ENCODE results near the gene CBR4.
"Not testable (repeated sequence)": the region's sequence is repeated elsewhere in the genome, so short reads cannot be mapped to it uniquely, and the experiment has no call there.

Gene CBR4

DNA sequence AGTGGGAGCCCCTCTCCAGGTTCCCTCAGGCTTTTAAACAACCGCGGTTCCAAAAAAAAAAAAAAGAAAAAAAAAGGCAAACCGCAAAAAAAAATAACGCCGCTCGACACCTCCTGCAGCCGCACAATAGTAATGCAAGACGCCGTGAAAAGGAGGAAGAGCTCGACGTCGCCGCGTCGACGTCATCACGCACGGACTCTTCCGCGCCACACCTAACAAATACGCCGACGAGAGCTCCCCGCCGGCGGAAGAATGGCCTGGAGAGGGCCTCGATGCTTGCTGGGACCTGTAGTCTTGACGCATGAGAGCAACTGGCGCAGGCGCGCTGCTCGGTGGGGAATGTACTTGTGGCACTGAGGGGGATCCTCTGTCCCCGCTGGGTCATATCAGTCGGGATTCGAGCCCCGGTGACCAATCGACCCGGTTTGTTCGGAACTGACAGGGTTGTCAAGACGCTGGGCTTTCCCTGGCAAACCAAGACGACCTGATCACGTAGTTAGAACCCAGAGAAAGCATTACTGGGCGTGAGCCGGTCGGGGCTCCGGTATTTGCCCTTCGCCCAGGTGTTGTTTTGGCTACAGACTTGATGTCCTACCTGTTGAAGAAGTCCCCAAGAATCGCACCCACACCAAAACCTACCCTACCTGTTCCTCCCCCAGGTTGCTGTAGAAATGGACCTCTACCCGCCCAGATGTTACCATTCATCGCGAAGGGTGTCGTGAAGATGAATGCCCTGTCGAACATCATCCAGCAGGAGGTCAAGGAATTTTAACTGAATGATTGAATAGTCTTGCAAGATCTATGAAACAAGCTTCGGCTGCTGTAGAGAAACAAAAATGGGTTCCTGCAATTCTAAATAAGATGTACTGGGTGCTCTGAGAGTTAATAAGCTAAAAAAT lies at the start of gene CBR4:
CBR4 (minus strand) TSS at position 131 of the 899 bp plus-strand sequence. CDS start 166 bp downstream, outside the sequence.
- DNase-seq, result peak; percentile 98

DNA sequence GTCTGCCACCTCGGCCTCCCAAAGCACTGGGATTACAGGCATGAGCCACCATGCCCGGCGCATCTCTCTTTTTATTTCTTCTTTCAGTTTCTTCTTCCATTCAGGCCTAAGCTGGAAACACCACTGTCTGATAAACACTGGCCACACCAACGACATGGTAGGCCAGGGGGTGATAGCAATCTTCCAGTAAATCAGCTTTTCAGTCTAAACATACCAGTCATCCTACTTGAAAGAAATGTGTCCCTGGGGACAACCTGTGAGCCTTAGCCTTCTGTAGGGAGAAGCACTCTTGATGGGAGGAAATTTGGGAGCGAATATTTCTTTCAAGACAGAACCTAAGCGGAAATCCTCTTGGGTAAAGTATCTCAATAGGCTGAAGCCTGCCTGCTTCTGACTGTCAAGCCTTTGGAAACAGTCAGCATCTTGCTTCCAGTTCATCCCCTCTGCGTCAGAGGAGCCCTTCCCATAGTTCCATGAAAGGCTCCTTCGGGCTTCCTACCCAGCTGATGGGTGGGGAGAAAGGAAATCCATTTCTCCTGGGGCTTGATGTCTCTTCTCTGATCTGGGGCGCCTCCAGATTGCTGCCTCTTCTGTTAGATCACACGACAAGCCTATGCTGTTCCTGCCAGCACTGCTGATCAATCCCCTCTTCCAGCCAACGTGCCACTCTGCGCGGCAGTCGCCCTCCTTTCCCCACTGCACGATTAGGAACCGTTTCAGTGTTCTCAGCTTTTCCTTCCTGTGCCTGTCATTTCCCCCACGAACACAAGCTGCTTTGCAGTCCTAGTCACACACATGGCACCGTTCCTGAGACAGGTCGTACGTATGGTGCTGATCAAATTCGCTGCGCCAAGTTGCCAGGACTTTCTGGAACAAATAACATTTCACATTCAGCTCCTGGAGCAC lies 49.5 kb upstream of the CBR4 start:
- peak; percentile 12 for DNase-seq

DNA sequence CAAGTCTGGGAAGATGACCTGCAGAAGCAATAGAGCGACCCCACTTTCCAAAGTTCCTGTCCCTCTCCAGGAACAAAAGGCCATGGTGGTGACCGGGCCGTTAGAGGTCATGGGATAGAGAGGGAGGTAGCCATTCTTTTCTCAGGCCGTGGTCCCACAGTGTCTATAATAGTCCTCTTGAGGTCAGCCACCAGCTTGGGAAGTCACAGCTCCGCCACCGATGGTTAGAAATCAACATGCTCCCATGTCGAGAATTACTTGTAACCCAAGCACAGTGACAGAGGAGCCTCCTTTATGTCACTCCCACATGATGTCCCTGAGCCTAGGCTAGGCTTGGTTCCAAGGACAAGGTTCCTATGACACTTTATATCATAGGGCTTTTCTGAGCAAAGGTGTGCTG lies 48.3 kb upstream of the CBR4 start:
- DNase-seq, result no peak

DNA sequence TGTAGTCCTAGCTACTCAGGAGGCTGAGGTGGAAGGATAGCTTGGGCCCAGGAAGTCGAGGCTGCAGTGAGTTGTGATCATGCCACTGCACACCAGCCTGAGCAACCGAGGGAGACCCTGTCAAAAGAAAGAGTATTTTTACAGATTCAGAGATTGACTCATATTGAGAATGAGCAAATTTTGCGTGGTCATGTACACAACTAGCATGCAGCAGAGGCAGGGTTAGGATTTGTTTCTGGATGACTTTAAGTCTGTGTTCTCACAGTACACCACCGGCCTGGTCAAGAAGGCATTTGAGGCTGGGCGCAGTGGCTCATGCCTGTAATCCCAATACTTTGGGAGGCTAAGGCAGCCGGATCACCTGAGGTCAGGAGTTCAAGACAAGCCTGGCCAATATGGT lies 44.8 kb upstream of the CBR4 start:
- DNase-seq, result no peak

DNA sequence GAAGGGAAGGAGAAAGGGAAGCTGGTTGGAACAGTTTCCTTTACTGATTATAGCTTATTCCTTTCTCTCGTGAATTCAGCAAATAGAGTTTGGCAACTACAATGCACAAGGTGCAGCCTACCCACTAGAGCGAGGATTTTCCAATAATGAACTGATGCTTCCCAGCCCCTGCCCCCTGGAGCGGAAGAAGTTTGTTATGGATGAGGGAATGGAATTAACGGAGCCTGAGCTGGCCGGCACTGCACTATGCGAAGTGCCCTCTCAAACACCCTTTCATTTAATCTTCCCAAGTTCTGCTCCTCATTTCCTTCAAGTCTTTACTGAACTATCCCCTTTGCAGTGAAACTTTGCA lies 42.5 kb upstream of the CBR4 start:
- no peak for DNase-seq

DNA sequence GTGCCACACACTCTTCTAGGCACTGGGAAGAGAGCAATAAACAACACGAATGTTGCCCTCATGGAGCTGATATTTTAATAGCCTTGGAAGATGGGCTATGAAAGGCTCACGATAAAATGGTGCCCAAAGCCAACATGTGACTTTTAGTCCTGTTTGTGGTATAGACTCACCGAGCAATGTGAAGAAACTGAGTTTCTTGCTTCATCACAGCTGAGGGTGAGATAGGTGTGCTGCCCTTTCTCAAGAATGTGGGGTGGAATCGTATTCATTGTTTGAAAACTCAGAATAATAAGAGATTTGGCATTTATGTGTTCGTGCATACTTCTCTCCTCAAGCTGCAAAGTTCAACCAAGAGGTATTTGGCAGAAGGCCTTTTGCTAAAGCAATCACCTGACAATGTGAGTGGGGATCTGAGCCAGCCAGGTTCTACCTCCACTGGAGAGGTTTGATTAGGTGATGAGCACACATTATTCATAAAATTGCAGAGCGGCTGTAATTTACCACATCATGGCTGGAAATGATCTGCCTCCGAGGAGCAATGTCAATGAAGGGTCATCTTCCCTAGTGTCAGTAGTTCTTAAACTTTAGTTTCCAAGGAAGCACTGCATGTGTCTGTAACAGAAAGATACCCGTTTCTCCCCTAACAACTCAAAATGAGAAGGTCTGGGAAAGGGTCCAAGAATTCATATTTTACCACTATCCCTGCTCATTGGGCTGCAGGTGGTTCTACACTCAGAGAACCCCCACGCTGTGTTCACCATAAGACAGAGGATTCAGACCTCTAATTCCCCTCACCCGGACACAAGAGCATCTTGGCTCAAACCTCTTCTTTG lies 41.9 kb upstream of the CBR4 start:
- DNase-seq, result no peak

DNA sequence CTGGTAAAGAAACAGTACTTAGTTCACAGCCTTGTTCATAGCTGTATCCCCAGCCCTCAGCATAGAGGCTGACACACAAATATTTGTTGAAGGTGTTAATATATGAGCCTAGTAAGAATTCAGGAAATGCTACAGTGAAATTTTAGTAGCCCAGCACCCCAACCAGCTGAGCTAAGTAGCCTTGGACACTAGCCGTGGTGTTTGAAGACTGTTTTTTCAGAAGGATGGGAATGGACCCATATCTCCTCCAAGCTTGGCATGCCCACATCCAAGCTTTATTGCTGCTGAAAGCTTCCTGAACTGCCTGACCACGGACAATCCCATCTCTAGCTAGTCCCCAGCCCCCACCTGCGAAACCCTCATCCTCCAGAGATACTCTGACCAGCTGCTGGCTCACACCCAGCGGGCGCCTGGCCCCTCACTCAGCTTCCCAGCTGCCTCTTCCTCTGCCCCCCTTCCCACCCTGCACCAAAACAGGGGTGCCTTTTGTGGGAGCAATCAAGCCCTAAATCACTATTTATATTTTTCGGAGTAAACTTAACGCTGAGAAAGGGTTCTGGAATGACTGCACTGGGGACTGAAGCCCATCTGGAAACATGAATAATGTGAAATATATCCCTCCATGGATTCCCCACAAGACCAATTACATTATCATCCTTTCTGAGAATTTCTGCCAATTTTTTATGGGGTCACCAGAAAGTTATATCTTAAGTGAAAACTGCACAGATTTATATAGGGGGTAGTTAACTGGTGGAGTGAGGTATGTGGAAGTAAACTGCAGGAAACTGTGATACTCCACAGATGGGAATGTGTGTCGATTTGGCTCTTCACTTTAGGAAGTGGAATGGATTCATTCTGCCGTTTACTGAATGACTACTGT lies 41.1 kb upstream of the CBR4 start:
- no peak for DNase-seq

DNA sequence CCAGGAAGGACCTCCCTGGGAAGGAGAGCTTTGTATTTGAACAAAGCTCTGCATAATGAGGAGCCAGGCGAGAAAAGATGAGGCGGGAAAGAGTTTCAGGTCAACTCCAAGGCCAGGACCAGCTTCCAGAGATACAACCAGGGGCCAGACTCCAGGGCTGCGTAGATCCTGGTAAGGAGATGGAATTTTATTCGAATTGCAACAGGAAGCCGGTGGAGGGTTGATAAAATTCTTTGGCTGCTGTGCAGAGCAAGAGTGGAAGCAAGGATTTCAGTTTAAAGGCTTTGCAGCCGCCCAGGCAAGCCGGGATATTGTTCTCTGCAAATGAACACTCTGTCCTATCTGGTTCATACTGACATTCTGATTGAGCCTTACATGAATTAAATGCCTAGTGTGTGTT lies 40.2 kb upstream of the CBR4 start:
- DNase-seq, result no peak

DNA sequence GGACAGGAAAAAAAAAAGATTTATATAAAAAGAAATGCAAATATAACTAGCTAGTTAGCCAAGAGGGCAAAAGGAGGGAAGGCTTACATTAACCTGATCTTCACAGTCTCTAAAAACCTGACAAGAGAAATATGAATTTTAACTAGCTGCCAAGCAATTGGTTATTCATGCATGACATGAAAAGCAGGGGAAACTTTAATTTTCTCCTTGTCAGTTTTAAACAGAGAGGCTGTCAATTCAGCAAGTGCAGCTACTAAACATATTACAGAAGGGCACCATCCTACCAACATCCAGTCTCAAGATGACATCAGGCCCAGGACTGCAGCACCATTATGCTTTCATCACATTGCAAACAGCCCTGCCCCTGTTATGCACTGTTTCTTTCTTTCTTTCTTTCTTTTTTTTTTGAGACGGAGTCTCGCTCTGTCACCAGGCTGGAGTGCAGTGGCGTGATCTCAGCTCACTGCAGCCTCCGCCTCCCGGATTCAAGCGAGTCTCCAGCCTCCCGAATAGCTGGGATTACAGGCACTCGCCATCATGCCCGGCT lies 38.9 kb upstream of the CBR4 start:
- DNase-seq, result no peak

DNA sequence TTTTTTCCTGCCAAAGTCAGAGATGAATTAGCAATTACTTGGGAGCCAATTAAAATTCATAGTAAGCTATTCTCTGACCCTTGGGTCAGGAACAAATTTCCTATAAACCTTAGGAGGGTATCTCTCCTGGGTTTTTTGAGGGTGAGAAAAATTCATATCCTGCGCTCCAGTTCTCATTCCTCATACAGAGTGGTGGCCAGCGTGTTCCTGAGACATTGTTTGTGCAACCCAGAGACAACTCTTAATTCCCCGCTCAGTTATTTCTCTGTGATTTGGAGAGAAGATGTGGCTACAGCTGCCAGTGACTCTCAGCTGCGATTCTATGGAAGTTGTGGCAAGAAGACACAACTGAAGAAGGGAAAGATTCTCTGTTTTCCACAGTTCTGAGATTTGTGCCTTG lies 37.9 kb upstream of the CBR4 start:
- DNase-seq, result no peak

DNA sequence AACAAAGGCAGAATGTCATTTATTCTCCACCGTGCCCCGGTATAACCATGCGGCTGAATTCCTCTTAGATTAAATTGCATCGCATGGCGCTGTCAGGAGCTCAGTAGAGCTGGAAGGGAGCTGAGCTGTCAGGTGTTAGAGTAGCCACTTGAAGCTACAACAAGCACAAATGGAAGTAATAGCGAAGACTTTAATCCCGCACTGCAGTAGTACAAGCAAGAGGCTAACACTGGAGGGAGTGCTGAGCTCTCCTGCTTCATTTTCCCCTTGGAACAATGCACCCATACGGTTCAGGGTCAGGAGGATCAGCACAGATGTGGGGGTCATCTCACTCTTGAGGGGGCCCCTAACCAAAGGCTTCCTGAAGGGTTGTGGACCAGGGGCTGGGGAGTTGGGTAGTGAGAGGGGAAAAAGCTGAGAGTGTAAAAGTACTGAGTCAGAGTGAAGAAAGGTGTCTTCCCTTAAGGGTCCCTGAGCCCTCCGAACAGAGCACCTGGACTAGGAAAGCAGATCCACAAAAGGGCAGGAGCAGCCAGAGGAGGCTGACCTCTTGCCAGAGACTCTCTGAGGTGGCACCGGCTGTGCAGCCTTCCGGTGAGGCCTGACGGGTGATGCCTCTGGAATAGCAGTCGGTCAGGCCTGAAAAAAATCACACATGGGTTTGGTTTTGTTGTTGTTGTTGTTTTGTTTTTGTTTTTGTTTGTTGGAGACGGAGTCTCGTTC lies 36.0 kb upstream of the CBR4 start:
- DNase-seq, result peak; percentile 44

DNA sequence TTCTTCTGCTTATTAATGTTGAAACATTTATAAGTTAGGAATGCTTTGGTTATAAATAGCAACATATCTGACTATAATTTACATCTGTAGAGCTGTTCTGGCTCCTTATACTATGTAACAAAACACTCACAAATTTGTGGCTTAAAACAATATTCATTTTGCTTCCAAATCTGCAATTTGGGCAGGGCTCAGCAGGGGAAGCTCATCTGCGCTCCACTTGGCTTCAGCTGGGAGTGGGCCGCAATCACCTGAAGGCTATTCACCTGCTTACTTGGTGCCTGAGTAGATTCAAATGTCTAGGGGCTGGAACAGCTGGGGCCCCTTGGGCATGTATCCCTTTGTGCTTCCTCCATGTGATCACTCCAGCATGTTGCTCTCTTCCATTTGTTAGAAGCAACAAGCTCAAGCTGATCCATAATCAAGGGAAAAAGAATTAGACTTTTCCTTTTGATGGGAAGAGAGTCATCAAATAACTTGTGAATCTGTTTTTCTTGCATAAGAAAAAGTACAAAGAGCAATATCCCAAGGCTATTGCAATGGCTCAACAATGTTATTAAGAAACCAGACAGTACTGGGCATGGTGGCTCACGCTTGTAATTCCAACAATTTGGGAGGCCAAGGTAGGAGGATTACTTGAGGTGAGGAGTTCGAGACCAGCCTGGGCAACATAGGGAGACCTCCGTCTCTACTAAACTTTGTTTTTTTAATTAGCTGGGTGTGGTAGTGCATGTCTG lies 34.8 kb upstream of the CBR4 start:
- DNase-seq, result no peak

DNA sequence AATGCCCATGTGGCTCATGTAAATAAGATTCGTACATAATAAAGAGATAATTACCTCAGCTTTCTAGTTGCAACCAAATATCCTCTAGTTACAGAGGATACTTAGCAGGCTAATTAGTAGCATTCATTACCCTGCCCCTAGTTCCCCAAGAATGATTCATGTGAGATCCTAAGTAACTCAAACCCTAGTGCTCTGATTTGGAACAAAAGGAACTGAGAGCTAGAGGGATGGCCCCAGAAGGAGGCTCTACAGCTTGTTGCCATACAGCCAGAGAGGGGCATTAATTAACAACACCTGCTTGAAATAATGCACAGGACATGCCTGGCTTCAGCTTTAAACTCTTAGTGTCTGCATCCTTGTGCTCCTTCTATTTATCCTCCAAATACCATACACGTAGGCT lies 32.6 kb upstream of the CBR4 start:
- no peak for DNase-seq

DNA sequence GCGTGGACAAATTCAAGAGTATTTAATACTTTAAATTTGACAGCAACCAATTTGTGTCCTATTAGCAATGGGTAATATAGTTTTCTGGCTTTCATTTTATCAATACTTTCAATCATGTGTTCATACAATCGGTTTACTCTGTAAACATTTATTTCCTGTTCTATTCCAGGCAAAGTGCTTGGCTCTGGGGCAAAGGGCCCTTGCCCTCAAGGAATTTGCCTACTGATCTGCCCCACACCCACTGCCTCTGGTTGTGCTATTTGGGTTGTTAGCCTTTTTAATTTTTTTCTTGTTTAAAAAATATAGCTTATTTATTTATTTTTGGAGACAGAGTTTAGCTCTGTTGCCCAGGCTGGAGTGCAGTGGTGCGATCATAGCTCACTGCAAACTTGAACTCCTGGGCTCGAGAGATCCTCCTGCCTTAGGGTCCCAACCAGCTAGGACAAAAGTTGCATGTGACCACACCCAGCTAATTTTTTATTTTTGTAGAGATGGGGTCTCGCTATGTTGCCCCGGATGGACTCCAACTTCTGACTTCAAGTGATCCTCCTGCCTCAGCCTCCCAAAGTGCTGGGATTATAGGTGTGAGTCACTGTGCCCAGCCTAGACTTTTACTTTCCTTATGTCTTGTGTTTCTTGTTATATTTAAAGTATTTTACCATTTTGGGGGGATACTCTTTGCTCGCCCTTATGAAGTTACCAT lies 30.7 kb upstream of the CBR4 start:
- DNase-seq, result no peak

DNA sequence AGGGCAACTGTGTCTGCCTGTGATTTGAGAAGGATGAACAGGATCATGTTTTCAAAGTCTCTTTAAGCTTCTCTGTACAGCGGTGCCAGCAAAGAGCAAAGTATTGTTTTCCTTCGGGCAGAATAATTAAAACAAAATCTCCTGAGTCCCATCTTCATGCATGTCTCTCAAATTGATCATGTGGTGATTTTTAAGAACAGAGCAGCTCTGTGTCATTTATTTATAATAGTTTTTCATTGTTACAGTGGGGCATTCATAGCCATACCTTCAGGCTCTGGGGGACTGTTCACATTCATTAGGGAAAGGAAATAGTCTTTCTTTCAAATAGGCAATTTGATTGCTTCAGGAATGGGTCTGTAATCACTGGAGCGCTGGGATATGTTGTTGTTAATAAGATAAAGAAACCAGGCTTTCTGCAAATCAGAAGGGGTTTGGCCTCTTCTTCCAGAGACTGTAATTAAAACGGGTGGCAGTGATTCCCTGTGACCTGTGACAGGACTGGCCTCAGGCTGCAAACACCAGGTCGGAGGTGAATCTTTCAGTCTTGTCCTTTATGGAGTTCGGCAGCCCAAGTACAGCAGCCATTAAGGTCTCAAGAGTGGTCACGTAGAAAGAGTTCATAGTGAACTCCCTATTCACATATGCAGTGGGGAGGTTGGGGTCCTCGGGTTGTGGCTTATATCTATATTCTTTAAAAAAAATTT lies 29.3 kb upstream of the CBR4 start:
- DNase-seq, result no peak

DNA sequence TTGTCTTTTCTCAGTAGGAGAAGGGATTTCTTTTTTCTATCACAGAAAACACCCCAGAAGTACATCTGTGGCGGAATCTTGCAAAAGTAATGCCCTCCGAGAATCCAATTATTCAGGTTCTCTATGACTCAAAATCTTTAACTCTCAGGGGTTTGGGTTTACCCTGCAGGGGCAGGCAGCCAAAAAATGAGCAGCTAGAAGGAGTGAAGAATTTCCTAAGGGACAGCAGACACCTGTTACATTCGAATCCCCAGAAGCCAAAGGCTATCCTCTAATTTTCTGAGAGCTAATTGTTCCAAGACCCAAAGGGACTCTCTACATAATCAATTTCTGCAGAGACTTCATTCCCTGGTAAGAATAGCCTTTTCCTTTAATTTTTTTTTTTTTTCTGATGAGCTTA lies 27.5 kb upstream of the CBR4 start:
- no peak for DNase-seq

DNA sequence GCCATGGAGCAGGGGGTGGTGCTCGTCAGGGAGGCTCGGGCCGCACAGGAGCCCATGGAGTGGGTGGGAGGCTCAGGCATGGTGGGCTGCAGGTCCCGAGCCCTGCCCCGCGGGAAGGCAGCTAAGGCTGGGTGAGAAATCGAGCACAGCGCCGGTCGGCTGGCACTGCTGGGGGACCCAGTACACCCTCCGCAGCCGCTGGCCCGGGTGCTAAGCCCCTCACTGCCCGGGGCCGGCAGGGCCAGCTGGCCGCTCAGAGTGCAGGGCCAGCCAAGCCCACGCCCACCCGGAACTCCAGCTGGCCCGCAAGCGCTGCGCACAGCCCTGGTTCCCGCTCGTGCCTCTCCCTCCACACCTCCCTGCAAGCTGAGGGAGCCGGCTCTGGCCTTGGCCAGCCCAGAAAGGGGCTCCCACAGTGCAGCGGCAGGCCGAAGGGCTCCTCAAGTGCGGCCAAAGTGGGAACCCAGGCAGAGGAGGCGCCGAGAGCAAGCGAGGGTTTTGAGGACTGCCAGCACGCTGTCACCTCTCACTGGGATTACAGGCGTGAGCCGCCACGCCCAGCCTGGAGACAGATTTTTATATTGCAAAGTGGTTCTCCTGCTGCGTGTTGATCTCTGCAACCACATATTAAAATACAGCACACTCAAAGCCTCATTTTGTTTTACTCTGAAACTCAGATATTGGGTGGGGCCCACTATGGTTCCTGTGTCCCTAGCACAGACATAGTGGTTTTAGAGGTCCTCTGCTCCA lies 26.0 kb upstream of the CBR4 start:
- DNase-seq, result not testable (repeated sequence)

DNA sequence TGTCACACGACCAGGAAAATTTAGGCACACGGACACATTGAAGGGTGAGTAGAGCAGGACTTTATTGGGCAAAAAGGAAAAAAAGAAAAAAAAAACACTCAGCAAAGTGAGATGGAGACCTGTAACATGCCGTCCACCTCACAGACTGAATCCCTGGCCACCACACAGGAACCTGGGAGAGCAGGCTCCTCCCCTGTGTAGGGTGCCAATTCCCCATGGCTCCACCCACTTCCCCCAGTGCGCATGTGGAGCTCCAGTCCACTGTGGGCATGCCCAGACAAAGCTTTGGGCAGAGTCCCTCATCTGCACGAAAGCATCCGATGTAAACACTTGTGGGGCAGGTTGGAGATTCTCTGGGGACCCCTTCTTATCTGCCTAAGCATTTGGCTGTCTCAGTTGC lies 23.6 kb upstream of the CBR4 start:
- peak; percentile 11 for DNase-seq
